Measurements from ENCODE around the gene CSPG4. TPM values are rescaled to one million over a fixed set of nuclear protein-coding genes. Genes with fewer than 3 reads are reported as not detected.

Gene CSPG4
- total and polyA plus RNA-seq, 2 of the 13 experiments (the other 11 are each of a cell fraction or from before 2014, with no cell fraction given): 0.01 to 0.04 TPM

- no peak overlapping the region for H3K9ac ChIP-seq (ENCODE audit: insufficient read depth, low read depth, low read length)
- H4K20me1 ChIP-seq (ENCODE audit: insufficient read depth, low read length): no peaks in the 10 kb centered on the region
- no peak for ATAC-seq
- no peak overlapping the region for H3K4me3 ChIP-seq (replicated peaks in 1 of 3; ENCODE audit: insufficient read depth in 1 of 3, low read depth in 2 of 3, low read length in 3 of 3)
- intact Hi-C loops (cut with micrococcal nuclease; ENCODE audit: unreplicated experiment): no loop called here
- no peak for FAIRE-seq
- ChIA-PET POLR2A (no interaction called here), CTCF (ENCODE audit: low intra/inter-chr PET ratio, low total read pairs) (no interaction called here)
- no peak overlapping the region for H2AFZ ChIP-seq (ENCODE audit: low read length)
- no peaks in the 10 kb centered on the region for H3K79me2 ChIP-seq (ENCODE audit: insufficient read depth, low read length)
- H3K4me1 ChIP-seq (ENCODE audit: insufficient read depth, low read length): peaks cover 70% of the 10 kb centered on the region
- BruUV-seq (replicated peaks): no TSS peak
- no peaks in the 10 kb centered on the region for H3K9me3 ChIP-seq (ENCODE audit: low read length)
- no peak overlapping the region for H3K4me2 ChIP-seq (ENCODE audit: low read depth, low read length)
- DNase-seq (ENCODE audit: low spot score): no peak
- TF ChIP-seq ZNF335 (CRISPR knock-in tag; IDR thresholded peaks at IDR 0.05) (no peak), IRF1 (CRISPR knock-in tag; IDR thresholded peaks at IDR 0.05; ENCODE audit: low read depth) (no peak), CBX5 (CRISPR knock-in tag; IDR thresholded peaks at IDR 0.05; ENCODE audit: borderline replicate concordance) (no peak), CBX2 (IDR thresholded peaks at IDR 0.05; ENCODE audit: low read depth, low read length) (no peak), CBX2 (CRISPR knock-in tag; IDR thresholded peaks at IDR 0.05; ENCODE audit: low read depth) (no peak), DNMT1 (CRISPR knock-in tag; IDR thresholded peaks at IDR 0.05) (no peak), SALL2 (CRISPR knock-in tag; IDR thresholded peaks at IDR 0.05) (no peak), CCAR2 (optimal IDR thresholded peaks at IDR 0.05; ENCODE audit: low read depth, low read length) (no peak), NR0B2 (CRISPR knock-in tag; IDR thresholded peaks at IDR 0.05) (no peak), MIER3 (CRISPR knock-in tag; IDR thresholded peaks at IDR 0.05; ENCODE audit: borderline replicate concordance) (no peak), HOXA5 (CRISPR knock-in tag; IDR thresholded peaks at IDR 0.05) (no peak), ZFX (CRISPR knock-in tag; IDR thresholded peaks at IDR 0.05; ENCODE audit: low read depth) (no peak), ZNF205 (CRISPR knock-in tag; IDR thresholded peaks at IDR 0.05) (no peak), POLR2AphosphoS5 (IDR thresholded peaks at IDR 0.05; ENCODE audit: low read depth, low read length) (no peak)
- TF ChIP-seq, protein P1, sequence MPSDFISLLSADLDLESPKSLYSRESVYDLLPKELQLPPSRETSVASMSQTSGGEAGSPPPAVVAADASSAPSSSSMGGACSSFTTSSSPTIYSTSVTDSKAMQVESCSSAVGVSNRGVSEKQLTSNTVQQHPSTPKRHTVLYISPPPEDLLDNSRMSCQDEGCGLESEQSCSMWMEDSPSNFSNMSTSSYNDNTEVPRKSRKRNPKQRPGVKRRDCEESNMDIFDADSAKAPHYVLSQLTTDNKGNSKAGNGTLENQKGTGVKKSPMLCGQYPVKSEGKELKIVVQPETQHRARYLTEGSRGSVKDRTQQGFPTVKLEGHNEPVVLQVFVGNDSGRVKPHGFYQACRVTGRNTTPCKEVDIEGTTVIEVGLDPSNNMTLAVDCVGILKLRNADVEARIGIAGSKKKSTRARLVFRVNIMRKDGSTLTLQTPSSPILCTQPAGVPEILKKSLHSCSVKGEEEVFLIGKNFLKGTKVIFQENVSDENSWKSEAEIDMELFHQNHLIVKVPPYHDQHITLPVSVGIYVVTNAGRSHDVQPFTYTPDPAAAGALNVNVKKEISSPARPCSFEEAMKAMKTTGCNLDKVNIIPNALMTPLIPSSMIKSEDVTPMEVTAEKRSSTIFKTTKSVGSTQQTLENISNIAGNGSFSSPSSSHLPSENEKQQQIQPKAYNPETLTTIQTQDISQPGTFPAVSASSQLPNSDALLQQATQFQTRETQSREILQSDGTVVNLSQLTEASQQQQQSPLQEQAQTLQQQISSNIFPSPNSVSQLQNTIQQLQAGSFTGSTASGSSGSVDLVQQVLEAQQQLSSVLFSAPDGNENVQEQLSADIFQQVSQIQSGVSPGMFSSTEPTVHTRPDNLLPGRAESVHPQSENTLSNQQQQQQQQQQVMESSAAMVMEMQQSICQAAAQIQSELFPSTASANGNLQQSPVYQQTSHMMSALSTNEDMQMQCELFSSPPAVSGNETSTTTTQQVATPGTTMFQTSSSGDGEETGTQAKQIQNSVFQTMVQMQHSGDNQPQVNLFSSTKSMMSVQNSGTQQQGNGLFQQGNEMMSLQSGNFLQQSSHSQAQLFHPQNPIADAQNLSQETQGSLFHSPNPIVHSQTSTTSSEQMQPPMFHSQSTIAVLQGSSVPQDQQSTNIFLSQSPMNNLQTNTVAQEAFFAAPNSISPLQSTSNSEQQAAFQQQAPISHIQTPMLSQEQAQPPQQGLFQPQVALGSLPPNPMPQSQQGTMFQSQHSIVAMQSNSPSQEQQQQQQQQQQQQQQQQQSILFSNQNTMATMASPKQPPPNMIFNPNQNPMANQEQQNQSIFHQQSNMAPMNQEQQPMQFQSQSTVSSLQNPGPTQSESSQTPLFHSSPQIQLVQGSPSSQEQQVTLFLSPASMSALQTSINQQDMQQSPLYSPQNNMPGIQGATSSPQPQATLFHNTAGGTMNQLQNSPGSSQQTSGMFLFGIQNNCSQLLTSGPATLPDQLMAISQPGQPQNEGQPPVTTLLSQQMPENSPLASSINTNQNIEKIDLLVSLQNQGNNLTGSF (CRISPR knock-in tag; IDR thresholded peaks at IDR 0.05): no peak
- TF ChIP-seq, protein P2, sequence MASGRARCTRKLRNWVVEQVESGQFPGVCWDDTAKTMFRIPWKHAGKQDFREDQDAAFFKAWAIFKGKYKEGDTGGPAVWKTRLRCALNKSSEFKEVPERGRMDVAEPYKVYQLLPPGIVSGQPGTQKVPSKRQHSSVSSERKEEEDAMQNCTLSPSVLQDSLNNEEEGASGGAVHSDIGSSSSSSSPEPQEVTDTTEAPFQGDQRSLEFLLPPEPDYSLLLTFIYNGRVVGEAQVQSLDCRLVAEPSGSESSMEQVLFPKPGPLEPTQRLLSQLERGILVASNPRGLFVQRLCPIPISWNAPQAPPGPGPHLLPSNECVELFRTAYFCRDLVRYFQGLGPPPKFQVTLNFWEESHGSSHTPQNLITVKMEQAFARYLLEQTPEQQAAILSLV (CRISPR knock-in tag; IDR thresholded peaks at IDR 0.05; ENCODE audit: borderline replicate concordance): no peak
- no peak overlapping the region for H3K27ac ChIP-seq (ENCODE audit: extremely low read length, insufficient read depth, low read length)
- no peaks in the 10 kb centered on the region for H3K36me3 ChIP-seq (replicated peaks in 1 of 2; ENCODE audit: control insufficient read depth in 1 of 2, insufficient read depth in 2 of 2, low read length in 2 of 2)
- WGBS (ENCODE audit: low lambda C conversion rate): 80% methylated on average over 12 of the region's 14 CpGs
- no peaks in the 10 kb centered on the region for H3K27me3 ChIP-seq (ENCODE audit: control insufficient read depth in 1 of 2, insufficient read depth in 2 of 2, low read length in 2 of 2)
- in situ Hi-C loops (cut with HindIII; ENCODE audit: extremely low pct_ligation_motif_present, low pct_unique_long_range_greater_than_20kb): loop anchor here (25.0 kb wide), 1 partner anchor 524 kb away; no protein-coding TSS in a partner anchor
Observed at GRCh38 chr15:75760704-75761435, 48.2 kb upstream of the CSPG4 start.

Data from HepG2 (cell line).